GM23248 (cell line): ENCODE data around the gene WDR59. TPM values are rescaled to one million over a fixed set of nuclear protein-coding genes. Genes with fewer than 3 reads are reported as not detected.

Experiments
- DNase-seq: peaks from one replicate; pipeline ENCODE4 v3.0.0-alpha.2; 2015
- H2AFZ ChIP-seq: fragments of 200-600 bp; sonication (generic); 2 replicates; pipeline ENCODE4 v1.6.1; 2016; ENCODE audit warnings: antibody characterized with exemption
- H3F3A ChIP-seq: fragments of 200-600 bp; sonication (generic); 2 replicates; pipeline ENCODE4 v1.6.1; 2016; ENCODE audit warnings: mild to moderate bottlenecking, antibody characterized with exemption, mixed run types; ENCODE audit not compliant: insufficient read depth
- H3K27ac ChIP-seq: fragments of 200-600 bp; sonication (generic); 2 replicates; pipeline ENCODE4 v1.5.1; 2016; ENCODE audit warnings: mild to moderate bottlenecking
- H3K27me3 ChIP-seq: fragments of 200-600 bp; sonication (generic); replicated peaks from 2 replicates; pipeline ENCODE4 v1.6.1; 2016; ENCODE audit warnings: mild to moderate bottlenecking; ENCODE audit not compliant: insufficient read depth
- H3K36me3 ChIP-seq: fragments of 200-600 bp; sonication (generic); 2 replicates; pipeline ENCODE4 v1.6.1; 2016; ENCODE audit warnings: low read depth, mild to moderate bottlenecking
- H3K4me1 ChIP-seq: fragments of 200-600 bp; sonication (generic); 2 replicates; pipeline ENCODE4 v1.6.1; 2016; ENCODE audit warnings: mild to moderate bottlenecking; ENCODE audit not compliant: insufficient read depth
- H3K4me2 ChIP-seq: fragments of 200-600 bp; sonication (generic); one replicate; pipeline ENCODE4 v1.6.1; 2016; ENCODE audit warnings: mild to moderate bottlenecking; ENCODE audit not compliant: unreplicated experiment
- H3K4me3 ChIP-seq: fragments of 200-600 bp; sonication (generic); 2 replicates; pipeline ENCODE4 v1.5.1; 2016; ENCODE audit warnings: mild to moderate bottlenecking
- H3K79me2 ChIP-seq: fragments of 200-600 bp; sonication (generic); 2 replicates; pipeline ENCODE4 v1.6.1; 2016; ENCODE audit warnings: mild to moderate bottlenecking; ENCODE audit not compliant: insufficient read depth
- H3K9ac ChIP-seq: fragments of 200-600 bp; sonication (generic); 2 replicates; pipeline ENCODE4 v1.6.1; 2016; ENCODE audit warnings: mild to moderate bottlenecking
- H3K9me2 ChIP-seq: fragments of 200-600 bp; sonication (generic); 2 replicates; pipeline ENCODE4 v1.6.1; 2016; ENCODE audit warnings: mixed run types, mild to moderate bottlenecking, moderate library complexity; ENCODE audit not compliant: insufficient read depth
- H3K9me3 ChIP-seq: fragments of 200-600 bp; sonication (generic); one replicate; pipeline ENCODE4 v1.6.1; 2017; ENCODE audit warnings: low read depth
- H4K20me1 ChIP-seq: fragments of 200-600 bp; sonication (generic); 2 replicates; pipeline ENCODE4 v1.6.0; 2016; ENCODE audit not compliant: insufficient read depth
- EZH2 ChIP-seq: fragments of 200-600 bp; sonication (generic); IDR thresholded peaks from 2 replicates; pipeline ENCODE4 v1.6.1; 2018; ENCODE audit warnings: antibody characterized with exemption, mild to moderate bottlenecking; ENCODE audit not compliant: insufficient read depth, poor library complexity, severe bottlenecking
- EZH2phosphoT487 ChIP-seq: fragments of 200-600 bp; sonication (generic); IDR thresholded peaks from 2 replicates; pipeline ENCODE4 v1.6.1; 2018; ENCODE audit warnings: antibody characterized with exemption, moderate library complexity, mild to moderate bottlenecking, low read depth; ENCODE audit not compliant: insufficient read depth
- WGBS, 2 experiments: methylation state at CpG; one replicate each; pipeline ENCODE4 v1.1.6; 2015 to 2017; ENCODE audit warnings: low lambda C conversion rate in 2 of 2, low coverage in 1 of 2; ENCODE audit errors: missing lambda C conversion rate in 2 of 2; 5-methylcytosine and 5-hydroxymethylcytosine counted together
- in situ Hi-C: fragments of 300-500 bp; cut with MboI; formaldehyde crosslinking; loops from 2 replicates; pipeline ENCODE4 v1.15.0; 2020
- polyA plus RNA-seq: library from polyadenylated mRNA; unstranded; fragments of >200 nt; fragmentation: Nextera tagmentation; extraction: Ambion mirVana; gene quantifications from 2 replicates; pipeline ENCODE4 v1.2.1, GENCODE V29; 2016
- total RNA-seq: library from RNA; depleted of rRNA; stranded (reverse); fragments of >200 nt; shearing (Covaris generic); gene quantifications from 2 replicates; pipeline ENCODE4 v1.2.3, GENCODE V29; 2014

WDR59 gene
- total and polyA plus RNA-seq, 2 experiments from 2014 or later, result 8.3 to 15.2 TPM

DNA sequence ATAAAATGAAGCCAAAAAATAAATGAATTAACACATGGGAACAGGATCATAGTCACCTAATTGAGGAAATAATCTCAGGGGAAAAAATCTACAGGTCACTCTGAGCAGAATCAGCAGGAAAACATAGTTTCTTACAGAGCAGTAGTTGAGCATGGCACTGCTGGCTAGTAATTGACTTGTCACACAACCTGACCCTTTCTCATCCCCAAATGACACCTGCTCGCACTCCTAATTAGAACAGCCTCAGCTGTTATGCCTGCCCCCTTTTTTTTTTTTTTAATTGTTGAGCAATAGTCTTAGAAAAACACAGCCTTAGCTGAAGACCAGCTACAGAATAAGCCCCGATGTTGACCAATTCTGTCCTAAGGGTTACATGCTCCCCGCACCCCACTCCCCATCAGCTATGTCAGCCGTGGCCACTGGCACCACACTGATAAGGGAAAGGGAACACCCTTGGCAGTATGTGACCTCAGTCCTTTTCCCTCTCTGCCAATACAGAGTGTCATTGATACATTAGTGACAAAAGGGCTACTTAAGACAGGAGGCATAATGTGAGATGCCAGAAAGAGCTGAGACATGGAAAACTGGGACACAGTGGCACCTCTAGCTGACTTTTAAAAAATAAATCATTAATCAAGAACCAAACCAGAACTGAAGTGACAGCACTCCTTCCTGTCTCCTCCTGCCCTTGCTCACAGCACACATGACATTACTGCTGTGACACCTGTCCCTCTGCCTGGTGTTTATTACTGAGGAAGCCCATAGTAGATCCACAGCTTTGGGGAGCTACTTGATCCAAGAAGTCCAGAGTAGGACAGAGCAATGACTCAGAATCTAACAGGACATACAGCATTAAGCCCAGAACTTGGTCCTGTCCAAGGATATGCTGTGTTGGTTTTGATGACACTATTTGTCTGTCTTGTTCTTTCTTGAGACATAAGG is 41.7 kb downstream of the WDR59 start:
- in situ Hi-C loops, result no loop called here
- Histone ChIP-seq H3K4me1 (no peaks in the 10 kb centered on the region), H3K4me2 (no peak overlapping the region), H3K79me2 (no peaks in the 10 kb centered on the region), H3K27ac (no peak overlapping the region), H3K9me2 (no peaks in the 10 kb centered on the region), H3K9me3 (no peaks in the 10 kb centered on the region), H4K20me1 (peaks cover 3% of the 10 kb centered on the region; the same call in 1 of the 2 replicates), H3F3A (no peaks in the 10 kb centered on the region), H2AFZ (no peak overlapping the region), H3K36me3 (peaks cover 20% of the 10 kb centered on the region), H3K9ac (no peak overlapping the region), H3K27me3 (no peaks in the 10 kb centered on the region), H3K4me3 (no peak overlapping the region)
- WGBS, 2 experiments, result 98 to 99% methylated on average over 4 of the region's 4 CpGs
- no peak for TF ChIP-seq EZH2phosphoT487
- TF ChIP-seq EZH2, result no peak
- no peak for DNase-seq

GRCh38 chr16:74942566-74942965 is 42.4 kb downstream of the WDR59 start:
- 94 to 95% methylated on average over 8 of the region's 8 CpGs for WGBS, 2 experiments
- Histone ChIP-seq H3K79me2 (no peaks in the 10 kb centered on the region), H3K4me3 (no peak overlapping the region), H2AFZ (no peak overlapping the region), H3K27ac (no peak overlapping the region), H4K20me1 (peaks cover 3% of the 10 kb centered on the region; the same call in 1 of the 2 replicates), H3K9me2 (no peaks in the 10 kb centered on the region), H3K9me3 (no peaks in the 10 kb centered on the region), H3F3A (0 out of 2 replicates have a peak, but pooled peaks cover 3% of the 10 kb centered on the region), H3K27me3 (no peaks in the 10 kb centered on the region), H3K36me3 (peaks cover 19% of the 10 kb centered on the region), H3K4me1 (no peaks in the 10 kb centered on the region), H3K4me2 (no peak overlapping the region), H3K9ac (no peak overlapping the region)
- DNase-seq, result no peak
- in situ Hi-C loops, result no loop called here
- TF ChIP-seq EZH2phosphoT487, result no peak
- TF ChIP-seq EZH2, result no peak

- H3K36me3 ChIP-seq, result peaks cover 18% of the 10 kb centered on the region; the same call in 1 of the 2 replicates
- no peaks in the 10 kb centered on the region for H3K79me2 ChIP-seq
- H3K27ac ChIP-seq, result no peak overlapping the region
- no peak overlapping the region for H2AFZ ChIP-seq
- no peaks in the 10 kb centered on the region for H3K27me3 ChIP-seq
- H3K4me3 ChIP-seq, result no peak overlapping the region
- H3K4me1 ChIP-seq, result peaks cover 8% of the 10 kb centered on the region
- H3K9me2 ChIP-seq, result no peaks in the 10 kb centered on the region
- no peak overlapping the region for H3K9ac ChIP-seq
- TF ChIP-seq EZH2 (no peak), EZH2phosphoT487 (no peak)
- DNase-seq, result no peak
- H3K4me2 ChIP-seq, result no peak overlapping the region
- 0 out of 2 replicates have a peak, but pooled peaks cover 8% of the 10 kb centered on the region for H3F3A ChIP-seq
- in situ Hi-C loops, result no loop called here
- no peaks in the 10 kb centered on the region for H3K9me3 ChIP-seq
- H4K20me1 ChIP-seq, result peaks cover 3% of the 10 kb centered on the region; the same call in 1 of the 2 replicates
Observed at GRCh38 chr16:74939688-74940087, 45.2 kb downstream of the WDR59 start.

DNA sequence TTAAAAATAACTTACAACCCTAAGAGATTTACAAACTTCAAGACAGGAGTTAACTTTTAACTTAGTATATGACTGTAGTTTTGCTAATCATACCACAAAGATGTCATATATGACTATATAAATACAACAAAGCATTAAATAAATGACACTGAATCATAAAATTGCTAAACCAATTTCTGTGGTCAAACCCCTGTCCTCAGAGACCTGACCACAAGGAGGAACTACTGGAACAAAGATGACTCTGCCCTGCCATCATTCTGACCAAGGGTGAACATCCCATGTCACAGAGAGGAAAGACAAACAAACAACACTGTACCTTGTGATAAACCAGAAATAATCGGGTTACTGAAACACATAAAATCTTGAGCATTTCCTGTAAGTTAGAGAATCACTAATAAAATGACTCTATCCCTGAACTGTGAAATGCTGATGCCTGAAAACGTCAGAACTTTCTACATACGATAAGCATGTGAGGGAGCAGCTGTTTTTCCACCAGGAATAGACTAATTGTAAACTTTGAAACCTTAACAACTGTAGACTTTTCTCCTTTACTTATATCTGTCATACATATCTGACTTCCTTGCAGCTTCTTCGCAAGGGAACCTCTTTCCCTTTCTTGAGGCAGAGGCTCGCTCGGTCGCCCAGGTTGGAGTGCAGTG is 47.9 kb downstream of the WDR59 start:
- peak; percentile 84 for DNase-seq
- H3K9me2 ChIP-seq, result no peaks in the 10 kb centered on the region
- no peak overlapping the region for H3K4me2 ChIP-seq
- 0 out of 2 replicates have a peak, but pooled peaks cover 8% of the 10 kb centered on the region for H3F3A ChIP-seq
- no peaks in the 10 kb centered on the region for H3K27me3 ChIP-seq
- H3K4me3 ChIP-seq, result no peak overlapping the region
- no peaks in the 10 kb centered on the region for H3K79me2 ChIP-seq
- H2AFZ ChIP-seq, result no peak overlapping the region
- H4K20me1 ChIP-seq, result no peaks in the 10 kb centered on the region
- 63 to 65% methylated on average over 7 of the region's 7 CpGs for WGBS, 2 experiments
- peaks cover 18% of the 10 kb centered on the region; the same call in 1 of the 2 replicates for H3K36me3 ChIP-seq
- H3K27ac ChIP-seq, result peak overlapping the region; percentile 13
- no peaks in the 10 kb centered on the region for H3K9me3 ChIP-seq
- in situ Hi-C loops, result no loop called here
- peak; percentile 99 for TF ChIP-seq EZH2phosphoT487
- no peak for TF ChIP-seq EZH2
- no peak overlapping the region for H3K9ac ChIP-seq
- H3K4me1 ChIP-seq, result peaks cover 8% of the 10 kb centered on the region
